Measurements from ENCODE around the gene USP47.

Gene USP47

DNA sequence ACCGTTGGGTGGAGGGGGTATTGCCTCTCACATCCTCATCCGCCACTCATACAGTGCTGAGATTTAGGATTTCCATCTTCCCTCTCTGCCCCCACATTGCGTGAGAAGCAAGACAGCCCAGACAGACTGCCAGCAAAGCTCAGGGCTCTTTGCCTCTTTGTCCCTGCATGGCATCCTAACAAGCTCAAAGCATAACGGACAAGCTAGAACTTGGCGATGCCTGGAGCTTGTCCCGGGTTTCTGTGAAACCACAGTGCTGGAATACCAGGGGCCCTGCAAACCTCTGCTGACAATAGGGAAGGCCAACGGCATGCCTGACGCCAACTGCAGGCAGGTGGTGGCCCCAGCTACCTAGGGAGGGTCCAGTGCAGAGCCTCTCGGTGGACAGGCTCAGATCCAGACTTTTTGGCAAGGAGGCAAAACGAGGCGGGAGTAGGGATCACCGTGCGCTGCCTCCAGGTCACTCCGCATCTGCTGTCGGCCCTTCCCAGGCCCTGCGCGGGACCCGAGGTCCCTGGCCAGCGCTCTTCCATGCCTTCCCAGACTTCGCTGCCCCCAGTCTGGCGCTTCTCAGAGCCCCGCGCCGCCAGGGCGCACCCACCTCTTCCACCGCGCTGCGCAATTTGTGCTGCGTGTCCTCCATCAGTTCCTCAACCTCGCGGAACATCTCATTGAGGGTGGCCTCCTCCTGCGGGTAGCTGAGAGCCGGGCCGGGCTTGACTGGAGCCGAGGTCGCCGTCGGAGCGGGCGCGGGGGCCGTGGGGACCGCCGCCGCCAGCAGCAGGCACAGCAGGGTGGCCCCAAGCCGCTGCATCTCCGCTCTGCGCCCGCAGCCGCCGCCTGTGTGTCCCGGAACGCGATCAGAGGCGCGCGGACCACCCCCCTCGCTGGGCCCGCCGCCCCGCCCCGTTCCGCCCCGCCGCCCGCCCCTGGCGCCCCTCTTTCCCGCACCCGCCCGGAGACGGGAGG lies 166.3 kb downstream of the USP47 start, which contains the start of gene DKK3:
TSS of gene DKK3 (minus strand) at position 858 of the 969 bp plus-strand sequence. CDS start at position 814, 44 bp downstream.
- DNase-seq (ENCODE audit: low read depth), result no peak
- TF ChIP-seq, protein P1, sequence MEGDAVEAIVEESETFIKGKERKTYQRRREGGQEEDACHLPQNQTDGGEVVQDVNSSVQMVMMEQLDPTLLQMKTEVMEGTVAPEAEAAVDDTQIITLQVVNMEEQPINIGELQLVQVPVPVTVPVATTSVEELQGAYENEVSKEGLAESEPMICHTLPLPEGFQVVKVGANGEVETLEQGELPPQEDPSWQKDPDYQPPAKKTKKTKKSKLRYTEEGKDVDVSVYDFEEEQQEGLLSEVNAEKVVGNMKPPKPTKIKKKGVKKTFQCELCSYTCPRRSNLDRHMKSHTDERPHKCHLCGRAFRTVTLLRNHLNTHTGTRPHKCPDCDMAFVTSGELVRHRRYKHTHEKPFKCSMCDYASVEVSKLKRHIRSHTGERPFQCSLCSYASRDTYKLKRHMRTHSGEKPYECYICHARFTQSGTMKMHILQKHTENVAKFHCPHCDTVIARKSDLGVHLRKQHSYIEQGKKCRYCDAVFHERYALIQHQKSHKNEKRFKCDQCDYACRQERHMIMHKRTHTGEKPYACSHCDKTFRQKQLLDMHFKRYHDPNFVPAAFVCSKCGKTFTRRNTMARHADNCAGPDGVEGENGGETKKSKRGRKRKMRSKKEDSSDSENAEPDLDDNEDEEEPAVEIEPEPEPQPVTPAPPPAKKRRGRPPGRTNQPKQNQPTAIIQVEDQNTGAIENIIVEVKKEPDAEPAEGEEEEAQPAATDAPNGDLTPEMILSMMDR (IDR thresholded peaks at IDR 0.05; ENCODE audit: insufficient read depth, low read depth, low read length, missing control alignments), result no peak
- H3K4me3 ChIP-seq (ENCODE audit: low read depth, low read length), result no peak within 1 kb of the TSS

Data from GM12865 (cell line).